HepG2 (cell line): ENCODE measurements around the gene TMEM255B. TPM values are rescaled to one million over a fixed set of nuclear protein-coding genes. Genes with fewer than 3 reads are reported as not detected.

Source experiments
- ATAC-seq: fragments of 200-7000 bp; cut with Tn5 transposase; 3 replicates; pipeline ENCODE4 v1.9.1; 2020; ENCODE audit warnings: mild to moderate bottlenecking, moderate library complexity
- BruUV-seq: library from RNA; stranded (reverse); fragments of 400-500 nt; replicated peaks from 2 replicates; lab custom pipeline; 2021; lab: Mats Ljungman, UMichigan
- CTCF ChIA-PET: fragments of 300-600 bp; formaldehyde crosslinking; extraction: SDS; loops from one replicate; lab custom pipeline; 2021; ENCODE audit warnings: low total read pairs, inconsistent platforms, low intra/inter-chr PET ratio; lab: Yijun Ruan, JAX
- POLR2A ChIA-PET: fragments of 350-600 bp; sonication (Branson Sonifier 250); formaldehyde crosslinking; loops from one replicate; lab custom pipeline; 2020; ENCODE audit warnings: antibody characterized with exemption, inconsistent platforms; lab: Yijun Ruan, JAX
- DNase-seq: peaks from one replicate; pipeline ENCODE4 v3.0.0-alpha.2; 2015; ENCODE audit warnings: low spot score
- FAIRE-seq: peaks from 3 replicates; lab custom pipeline; 2011; peaks lifted over from hg19 to GRCh38; lab: Jason Lieb, UNC
- H2AFZ ChIP-seq: one replicate; pipeline ENCODE4 v1.6.1; 2011; ENCODE audit warnings: low read length, inconsistent platforms
- H3K27ac ChIP-seq: fragments of 300-600 bp; 3 replicates; pipeline ENCODE4 v1.8.0; 2011; ENCODE audit warnings: mixed run types, mild to moderate bottlenecking, mixed read lengths, low read length, inconsistent platforms; ENCODE audit not compliant: insufficient read depth; ENCODE audit errors: extremely low read length
- H3K27me3 ChIP-seq, 2 experiments: fragments of 200-600 bp in 1 of 2; 2 replicates in 1 of 2; 3 replicates in 1 of 2; pipeline versions ENCODE4 v1.6.0 to v1.8.0; 2011; ENCODE audit warnings: low read length in 2 of 2, mild to moderate bottlenecking in 2 of 2, moderate library complexity in 2 of 2, inconsistent platforms in 1 of 2; ENCODE audit not compliant: insufficient read depth in 2 of 2, control insufficient read depth in 1 of 2
- H3K36me3 ChIP-seq, 2 experiments: fragments of 200-600 bp in 1 of 2; replicated peaks in 1 of 2; 2 replicates in 1 of 2; 3 replicates in 1 of 2; pipeline versions ENCODE4 v1.5.1 to v1.8.0; 2011; ENCODE audit warnings: low read length in 2 of 2, inconsistent platforms in 1 of 2; ENCODE audit not compliant: insufficient read depth in 2 of 2, control insufficient read depth in 1 of 2
- H3K4me1 ChIP-seq: 2 replicates; pipeline ENCODE4 v1.5.1; 2012; ENCODE audit warnings: low read length, inconsistent platforms; ENCODE audit not compliant: insufficient read depth
- H3K4me2 ChIP-seq: 2 replicates; pipeline ENCODE4 v1.6.0; 2011; ENCODE audit warnings: low read depth, low read length, inconsistent platforms
- H3K4me3 ChIP-seq, 3 experiments: fragments of 200-600 bp in 1 of 3; sonication (generic), shearing (Covaris generic) in 1 of 3; replicated peaks in 1 of 3; 2 replicates each; pipeline ENCODE4 v1.5.1; 2011 to 2016; ENCODE audit warnings: low read length in 3 of 3, inconsistent platforms in 2 of 3, low read depth in 2 of 3, mild to moderate bottlenecking in 2 of 3, control low read depth in 1 of 3, mixed read lengths in 1 of 3; ENCODE audit not compliant: insufficient read depth in 1 of 3
- H3K79me2 ChIP-seq: one replicate; pipeline ENCODE4 v1.6.1; 2011; ENCODE audit warnings: low read length, inconsistent platforms; ENCODE audit not compliant: insufficient read depth
- H3K9ac ChIP-seq: 2 replicates; pipeline ENCODE4 v1.6.0; 2011; ENCODE audit warnings: mild to moderate bottlenecking, low read depth, low read length, inconsistent platforms; ENCODE audit not compliant: insufficient read depth
- H3K9me3 ChIP-seq: 2 replicates; pipeline ENCODE4 v1.5.1; 2012; ENCODE audit warnings: mild to moderate bottlenecking, low read length
- H4K20me1 ChIP-seq: 2 replicates; pipeline ENCODE4 v1.6.0; 2011; ENCODE audit warnings: inconsistent platforms, mild to moderate bottlenecking, low read length, moderate library complexity; ENCODE audit not compliant: insufficient read depth
- ATF1 ChIP-seq: IDR thresholded peaks from 2 replicates; pipeline ENCODE4 v1.6.1; 2016; ENCODE audit warnings: mild to moderate bottlenecking, control low read depth
- CEBPG ChIP-seq: IDR thresholded peaks from 2 replicates; pipeline ENCODE4 v1.6.1; 2016
- FOSL2 ChIP-seq: sonication (generic); formaldehyde crosslinking; IDR thresholded peaks from 2 replicates; pipeline ENCODE4 v1.4.0; 2020; ENCODE audit warnings: missing genetic modification reagents
- HBP1 ChIP-seq: IDR thresholded peaks from 2 replicates; pipeline ENCODE4 v1.6.1; 2016; ENCODE audit warnings: low read depth, control low read depth
- HES4 ChIP-seq: sonication (generic); formaldehyde crosslinking; IDR thresholded peaks from 2 replicates; pipeline ENCODE4 v1.9.0; 2021; ENCODE audit warnings: mild to moderate bottlenecking, missing genetic modification reagents, borderline replicate concordance
- HNRNPLL ChIP-seq: fragments of 200-400 bp; formaldehyde crosslinking; IDR thresholded peaks from 2 replicates; pipeline ENCODE4 v1.6.1; 2017; ENCODE audit warnings: mild to moderate bottlenecking, low read depth, low read length; ENCODE audit not compliant: poor library complexity, severe bottlenecking
- HOXD1 ChIP-seq: sonication (generic); formaldehyde crosslinking; IDR thresholded peaks from 2 replicates; pipeline ENCODE4 v1.5.0; 2020; ENCODE audit warnings: missing genetic modification reagents
- KAT8 ChIP-seq: IDR thresholded peaks from 2 replicates; pipeline ENCODE4 v1.6.1; 2016; ENCODE audit warnings: missing genetic modification reagents, missing compliant biosample characterization
- LCORL ChIP-seq, 2 experiments: fragments of 450-650 bp in 1 of 2; sonication (generic) in 1 of 2; formaldehyde crosslinking in 1 of 2; IDR thresholded peaks; 2 replicates each; pipeline versions ENCODE4 v1.5.0 to v1.6.1; 2017 to 2020; ENCODE audit warnings: antibody characterized with exemption in 1 of 2, missing genetic modification reagents in 1 of 2
- NFKB2 ChIP-seq: sonication (generic); formaldehyde crosslinking; IDR thresholded peaks from 2 replicates; pipeline ENCODE4 v1.4.0; 2020; ENCODE audit warnings: missing genetic modification reagents, borderline replicate concordance
- NFYB ChIP-seq: sonication (generic); formaldehyde crosslinking; IDR thresholded peaks from 2 replicates; pipeline ENCODE4 v1.4.0; 2020; ENCODE audit warnings: missing genetic modification reagents
- PLRG1 ChIP-seq: fragments of 450-650 bp; conservative IDR thresholded peaks from 2 replicates; pipeline ENCODE4 v1.6.1; 2016
- POLR2G ChIP-seq: fragments of 200-400 bp; formaldehyde crosslinking; IDR thresholded peaks from 2 replicates; pipeline ENCODE4 v1.6.1; 2018; ENCODE audit warnings: mild to moderate bottlenecking, low read depth, low read length, moderate library complexity
- RBM39 ChIP-seq: fragments of 200-400 bp; formaldehyde crosslinking; IDR thresholded peaks from one replicate; pipeline ENCODE4 v1.6.1; 2018; ENCODE audit warnings: antibody characterized with exemption, mild to moderate bottlenecking, low read depth, low read length; ENCODE audit not compliant: poor library complexity, severe bottlenecking
- TERF1 ChIP-seq: sonication (generic); formaldehyde crosslinking; IDR thresholded peaks from 2 replicates; pipeline ENCODE4 v1.8.0; 2022; ENCODE audit warnings: mild to moderate bottlenecking, missing genetic modification reagents, moderate library complexity
- THAP8 ChIP-seq: sonication (generic); formaldehyde crosslinking; IDR thresholded peaks from 2 replicates; pipeline ENCODE4 v1.5.1; 2020; ENCODE audit warnings: missing genetic modification reagents, mild to moderate bottlenecking, borderline replicate concordance
- ZBTB34 ChIP-seq: sonication (generic); formaldehyde crosslinking; IDR thresholded peaks from 2 replicates; pipeline ENCODE4 v1.8.0; 2022; ENCODE audit warnings: mild to moderate bottlenecking, missing genetic modification reagents
- ZNF354B ChIP-seq: sonication (generic); formaldehyde crosslinking; IDR thresholded peaks from 2 replicates; pipeline ENCODE4 v1.8.0; 2022; ENCODE audit warnings: mild to moderate bottlenecking, missing genetic modification reagents
- ZNF7 ChIP-seq: IDR thresholded peaks from 2 replicates; pipeline ENCODE4 v1.6.1; 2016; ENCODE audit warnings: missing biosample characterization, missing genetic modification reagents
- ZNF841 ChIP-seq: sonication (generic); formaldehyde crosslinking; IDR thresholded peaks from 2 replicates; pipeline ENCODE4 v1.8.1; 2023; ENCODE audit warnings: missing genetic modification reagents, borderline replicate concordance
- WGBS: methylation state at CpG from one replicate; pipeline ENCODE4 v1.1.6; 2017; ENCODE audit warnings: low lambda C conversion rate; 5-methylcytosine and 5-hydroxymethylcytosine counted together
- in situ Hi-C: cut with HindIII; loops from 2 replicates; pipeline ENCODE4 v1.10.0; 2017; ENCODE audit warnings: low pct_unique_long_range_greater_than_20kb; ENCODE audit not compliant: extremely low pct_ligation_motif_present
- intact Hi-C: fragments of 100-400 bp; cut with micrococcal nuclease; formaldehyde crosslinking; loops from one replicate; pipeline ENCODE4 v1.10.0; 2022; ENCODE audit not compliant: unreplicated experiment
- polyA plus RNA-seq, 8 experiments: library from polyadenylated mRNA; depleted of rRNA in 3 of 8; stranded (reverse) in 7 of 8; unstranded in 1 of 8; fragments of >200 nt; fragmentation: Illumina TruSeq in 4 of 8; extraction: Trizol in 4 of 8; gene quantifications; 2 replicates each; pipeline versions ENCODE4 v1.2.1 to v1.2.3, GENCODE V29; 2011 to 2016; ENCODE audit warnings: low read depth in 4 of 8, missing spikeins in 1 of 8, mixed read lengths in 1 of 8; ENCODE audit not compliant: insufficient read depth in 1 of 8
- total RNA-seq, 5 experiments: library from RNA; depleted of rRNA; stranded (reverse); fragments of >200 nt; fragmentation: Illumina TruSeq; extraction: Trizol; gene quantifications; 2 replicates each; pipeline ENCODE4 v1.2.3, GENCODE V29; 2016; ENCODE audit warnings: low read depth in 1 of 5

The TMEM255B gene
- total and polyA plus RNA-seq, 2 of the 13 experiments (the other 11 are each of a cell fraction or from before 2014, with no cell fraction given): not detected

- in situ Hi-C loops: no loop called here
- Histone ChIP-seq H3K27me3 (no peaks in the 10 kb centered on the region; a peak in 1 of 5 replicates), H4K20me1 (no peaks in the 10 kb centered on the region), H3K79me2 (no peaks in the 10 kb centered on the region), H2AFZ (no peak overlapping the region), H3K4me1 (peaks cover 16% of the 10 kb centered on the region), H3K27ac (no peak overlapping the region), H3K4me3 (no peak overlapping the region), H3K36me3 (no peaks in the 10 kb centered on the region), H3K9me3 (no peaks in the 10 kb centered on the region), H3K9ac (no peak overlapping the region), H3K4me2 (no peak overlapping the region)
- TF ChIP-seq HBP1 (CRISPR knock-in tag): no peak
- TF ChIP-seq HES4 (CRISPR knock-in tag): no peak
- no peak for TF ChIP-seq RBM39
- no peak for TF ChIP-seq NFKB2 (CRISPR knock-in tag)
- no peak for TF ChIP-seq ZNF841 (CRISPR knock-in tag)
- TF ChIP-seq LCORL (IDR thresholded peaks at IDR 0.05): no peak
- no peak for TF ChIP-seq LCORL (CRISPR knock-in tag; IDR thresholded peaks at IDR 0.05)
- no peak for TF ChIP-seq POLR2G
- no peak for TF ChIP-seq TERF1 (CRISPR knock-in tag)
- TF ChIP-seq ZNF354B (CRISPR knock-in tag): no peak
- no peak for TF ChIP-seq HNRNPLL
- no peak for TF ChIP-seq KAT8
- no peak for TF ChIP-seq ATF1
- no peak for TF ChIP-seq CEBPG (CRISPR knock-in tag)
- no peak for TF ChIP-seq ZBTB34 (CRISPR knock-in tag)
- TF ChIP-seq HOXD1: no peak
- TF ChIP-seq PLRG1: no peak
- no peak for TF ChIP-seq ZNF7
- no peak for TF ChIP-seq NFYB
- TF ChIP-seq THAP8 (CRISPR knock-in tag): no peak
- TF ChIP-seq FOSL2 (CRISPR knock-in tag): no peak
- 74% methylated on average over 19 of the region's 28 CpGs for WGBS
- ChIA-PET POLR2A (no interaction called here), CTCF (no interaction called here)
- BruUV-seq: no TSS peak
- DNase-seq (no peak), ATAC-seq (no peak), FAIRE-seq (no peak)
- intact Hi-C loops: no loop called here
Observed at GRCh38 chr13:113846636-113847318, 87.8 kb downstream of the TMEM255B start.
